Lower leg skin (tissue), 3 donors: ENCODE data around the gene SCN3B.

ENCODE experiments used
- POLR2A ChIP-seq, 2 donors: fragments of 450-650 bp; IDR thresholded peaks; one replicate each; pipeline ENCODE4 v1.6.1; 2016 to 2017; ENCODE audit warnings: antibody characterized with exemption in 2 of 2, mild to moderate bottlenecking in 1 of 2, moderate library complexity in 1 of 2
- TF ChIP-seq, protein P1 (sequence below), 3 donors: fragments of 450-650 bp; IDR thresholded peaks; one replicate each; pipeline ENCODE4 v1.5.1; 2016; ENCODE audit warnings: antibody characterized with exemption in 3 of 3, mild to moderate bottlenecking in 3 of 3, moderate library complexity in 2 of 3

- TF ChIP-seq POLR2A (IDR thresholded peaks at IDR 0.05) = no peak
- TF ChIP-seq, protein P1, sequence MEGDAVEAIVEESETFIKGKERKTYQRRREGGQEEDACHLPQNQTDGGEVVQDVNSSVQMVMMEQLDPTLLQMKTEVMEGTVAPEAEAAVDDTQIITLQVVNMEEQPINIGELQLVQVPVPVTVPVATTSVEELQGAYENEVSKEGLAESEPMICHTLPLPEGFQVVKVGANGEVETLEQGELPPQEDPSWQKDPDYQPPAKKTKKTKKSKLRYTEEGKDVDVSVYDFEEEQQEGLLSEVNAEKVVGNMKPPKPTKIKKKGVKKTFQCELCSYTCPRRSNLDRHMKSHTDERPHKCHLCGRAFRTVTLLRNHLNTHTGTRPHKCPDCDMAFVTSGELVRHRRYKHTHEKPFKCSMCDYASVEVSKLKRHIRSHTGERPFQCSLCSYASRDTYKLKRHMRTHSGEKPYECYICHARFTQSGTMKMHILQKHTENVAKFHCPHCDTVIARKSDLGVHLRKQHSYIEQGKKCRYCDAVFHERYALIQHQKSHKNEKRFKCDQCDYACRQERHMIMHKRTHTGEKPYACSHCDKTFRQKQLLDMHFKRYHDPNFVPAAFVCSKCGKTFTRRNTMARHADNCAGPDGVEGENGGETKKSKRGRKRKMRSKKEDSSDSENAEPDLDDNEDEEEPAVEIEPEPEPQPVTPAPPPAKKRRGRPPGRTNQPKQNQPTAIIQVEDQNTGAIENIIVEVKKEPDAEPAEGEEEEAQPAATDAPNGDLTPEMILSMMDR (IDR thresholded peaks at IDR 0.05) = no peak
Observed at GRCh38 chr11:123684601-123685000, 30.2 kb upstream of the SCN3B start.
